PFSK-1 (cell line): ENCODE measurements around the gene CHPF2.

Experiments
- FOXP2 ChIP-seq: optimal IDR thresholded peaks from 2 replicates; pipeline ENCODE3; 2011; ENCODE audit warnings: borderline replicate concordance, control low read depth, inconsistent platforms; ENCODE audit not compliant: insufficient read depth; ENCODE audit errors: extremely low read length, extremely low read depth
- POLR2AphosphoS5 ChIP-seq: IDR thresholded peaks from 2 replicates; pipeline ENCODE4 v1.6.1; 2012; ENCODE audit warnings: low read depth, mild to moderate bottlenecking, control low read depth, low read length, moderate library complexity
- SIN3A ChIP-seq: IDR thresholded peaks from 2 replicates; pipeline ENCODE4 v1.6.1; 2012; ENCODE audit warnings: mild to moderate bottlenecking, low read length, moderate library complexity, borderline replicate concordance; ENCODE audit not compliant: insufficient read depth
- TAF1 ChIP-seq: IDR thresholded peaks from 2 replicates; pipeline ENCODE4 v1.6.1; 2012; ENCODE audit warnings: low read length, control low read depth, borderline replicate concordance; ENCODE audit not compliant: insufficient read depth
- TF ChIP-seq, protein P1 (sequence below), 2 experiments: IDR thresholded peaks; 2 replicates each; pipeline versions ENCODE4 v1.6.1 to v1.8.0; 2011 to 2012; ENCODE audit warnings: low read depth in 2 of 2, low read length in 2 of 2, control low read depth in 1 of 2, inconsistent platforms in 1 of 2, mild to moderate bottlenecking in 1 of 2, moderate library complexity in 1 of 2; ENCODE audit not compliant: insufficient read depth in 1 of 2

CHPF2 gene

DNA sequence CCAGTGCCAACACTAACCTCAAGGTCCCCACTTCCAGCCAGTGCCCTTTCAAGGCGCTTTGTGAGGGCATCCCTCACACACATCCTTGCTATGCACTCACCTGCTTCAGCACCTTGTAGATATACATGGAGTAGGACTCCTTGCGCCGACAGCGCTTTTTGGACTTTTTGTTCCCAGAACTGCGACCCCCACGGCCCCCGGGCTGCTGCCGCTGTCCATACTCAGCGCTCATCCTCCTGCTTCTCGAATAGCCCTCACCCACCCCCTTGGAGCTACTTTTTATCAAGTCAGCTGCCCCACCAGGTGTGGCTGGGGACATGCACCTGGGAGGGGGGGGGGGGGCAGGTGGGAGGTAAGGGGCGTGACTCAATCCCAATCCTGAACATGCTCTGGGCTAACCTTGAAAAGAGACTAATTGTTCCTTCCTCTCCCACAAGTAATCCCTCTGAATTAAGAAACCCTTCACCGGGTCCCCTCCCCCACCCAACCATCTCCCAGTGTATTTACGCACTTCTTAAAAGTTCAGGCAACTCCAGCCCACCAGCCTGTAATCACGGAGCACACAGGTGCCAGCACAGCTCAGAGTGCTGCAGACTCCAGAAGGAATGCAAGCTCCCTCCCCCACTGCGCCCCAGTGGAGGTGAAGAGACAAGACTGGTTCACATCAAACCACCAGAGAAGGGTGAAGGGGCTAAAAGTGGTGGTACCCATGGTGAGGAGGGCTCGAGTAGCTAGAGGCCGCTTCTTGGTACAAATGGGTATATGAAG lies 22.0 kb upstream of the CHPF2 start, which contains the start of gene H2BK1:
TSS of gene H2BK1 (minus strand) at position 402 of the 768 bp plus-strand sequence. CDS start at position 232, 170 bp downstream.
- TF ChIP-seq SIN3A (no peak), TAF1 (no peak), FOXP2 (no peak), POLR2AphosphoS5 (no peak)
- TF ChIP-seq, protein P1, sequence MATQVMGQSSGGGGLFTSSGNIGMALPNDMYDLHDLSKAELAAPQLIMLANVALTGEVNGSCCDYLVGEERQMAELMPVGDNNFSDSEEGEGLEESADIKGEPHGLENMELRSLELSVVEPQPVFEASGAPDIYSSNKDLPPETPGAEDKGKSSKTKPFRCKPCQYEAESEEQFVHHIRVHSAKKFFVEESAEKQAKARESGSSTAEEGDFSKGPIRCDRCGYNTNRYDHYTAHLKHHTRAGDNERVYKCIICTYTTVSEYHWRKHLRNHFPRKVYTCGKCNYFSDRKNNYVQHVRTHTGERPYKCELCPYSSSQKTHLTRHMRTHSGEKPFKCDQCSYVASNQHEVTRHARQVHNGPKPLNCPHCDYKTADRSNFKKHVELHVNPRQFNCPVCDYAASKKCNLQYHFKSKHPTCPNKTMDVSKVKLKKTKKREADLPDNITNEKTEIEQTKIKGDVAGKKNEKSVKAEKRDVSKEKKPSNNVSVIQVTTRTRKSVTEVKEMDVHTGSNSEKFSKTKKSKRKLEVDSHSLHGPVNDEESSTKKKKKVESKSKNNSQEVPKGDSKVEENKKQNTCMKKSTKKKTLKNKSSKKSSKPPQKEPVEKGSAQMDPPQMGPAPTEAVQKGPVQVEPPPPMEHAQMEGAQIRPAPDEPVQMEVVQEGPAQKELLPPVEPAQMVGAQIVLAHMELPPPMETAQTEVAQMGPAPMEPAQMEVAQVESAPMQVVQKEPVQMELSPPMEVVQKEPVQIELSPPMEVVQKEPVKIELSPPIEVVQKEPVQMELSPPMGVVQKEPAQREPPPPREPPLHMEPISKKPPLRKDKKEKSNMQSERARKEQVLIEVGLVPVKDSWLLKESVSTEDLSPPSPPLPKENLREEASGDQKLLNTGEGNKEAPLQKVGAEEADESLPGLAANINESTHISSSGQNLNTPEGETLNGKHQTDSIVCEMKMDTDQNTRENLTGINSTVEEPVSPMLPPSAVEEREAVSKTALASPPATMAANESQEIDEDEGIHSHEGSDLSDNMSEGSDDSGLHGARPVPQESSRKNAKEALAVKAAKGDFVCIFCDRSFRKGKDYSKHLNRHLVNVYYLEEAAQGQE (IDR thresholded peaks at IDR 0.05; ENCODE audit: insufficient read depth in 1 of 2, low read depth in 2 of 2, low read length in 2 of 2): no peak

DNA sequence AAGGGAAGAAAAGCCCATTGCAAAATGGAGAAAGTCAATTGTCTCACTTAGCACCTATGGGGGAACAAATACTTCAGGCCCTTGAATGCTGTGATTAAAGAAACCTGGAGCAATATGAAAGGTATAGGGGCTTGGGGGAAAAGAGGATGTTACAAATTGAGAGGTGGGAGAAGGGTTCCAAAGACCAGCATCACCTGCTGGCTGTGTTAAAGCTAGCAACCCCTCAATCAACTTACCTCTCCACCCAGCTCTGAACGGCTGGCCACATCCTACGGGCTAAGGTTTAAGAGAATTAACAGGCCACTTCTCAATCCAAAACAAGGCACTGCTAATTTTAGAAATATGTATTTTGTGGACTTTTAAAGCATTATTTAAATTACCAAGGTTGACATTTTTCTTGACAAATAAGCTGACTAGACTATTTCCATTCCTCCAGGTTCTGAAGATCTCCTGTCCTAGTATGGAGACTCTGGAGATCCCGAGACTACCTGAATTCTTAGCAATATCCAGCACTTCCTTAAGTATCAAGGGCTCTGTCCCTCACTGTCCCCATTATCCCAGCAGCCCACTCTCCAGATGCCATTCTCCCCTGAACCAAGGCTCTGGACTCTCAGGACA lies 21.0 kb upstream of the CHPF2 start:
- no peak for TF ChIP-seq FOXP2
- no peak for TF ChIP-seq SIN3A
- TF ChIP-seq, protein P1 (IDR thresholded peaks at IDR 0.05; ENCODE audit: insufficient read depth in 1 of 2, low read depth in 2 of 2, low read length in 2 of 2): no peak
- peak; percentile 8; the same call in 1 of the 2 replicates for TF ChIP-seq POLR2AphosphoS5
- TF ChIP-seq TAF1: no peak

DNA sequence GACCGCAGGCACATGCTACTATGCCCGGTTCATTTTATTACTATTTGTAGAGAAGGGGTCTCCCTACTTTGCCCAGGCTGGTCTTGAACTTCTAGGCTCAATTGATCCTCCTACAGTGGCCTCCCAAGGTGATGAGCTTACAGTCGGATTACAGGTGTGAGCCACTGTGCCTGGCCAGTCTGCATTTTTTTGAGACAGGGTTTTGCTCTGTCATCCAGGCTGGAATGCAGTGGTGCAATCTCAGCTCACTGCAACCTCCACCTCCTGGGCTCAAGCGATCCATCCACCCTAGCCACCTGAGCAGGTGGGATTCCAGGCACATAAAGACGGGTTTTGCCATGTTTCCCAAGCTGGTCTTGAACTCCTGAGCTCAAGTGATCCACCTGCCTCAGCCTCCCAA lies 19.7 kb upstream of the CHPF2 start:
- no peak for TF ChIP-seq FOXP2
- no peak for TF ChIP-seq POLR2AphosphoS5
- TF ChIP-seq, protein P1 (IDR thresholded peaks at IDR 0.05; ENCODE audit: insufficient read depth in 1 of 2, low read depth in 2 of 2, low read length in 2 of 2): no peak
- TF ChIP-seq TAF1: no peak
- no peak for TF ChIP-seq SIN3A

DNA sequence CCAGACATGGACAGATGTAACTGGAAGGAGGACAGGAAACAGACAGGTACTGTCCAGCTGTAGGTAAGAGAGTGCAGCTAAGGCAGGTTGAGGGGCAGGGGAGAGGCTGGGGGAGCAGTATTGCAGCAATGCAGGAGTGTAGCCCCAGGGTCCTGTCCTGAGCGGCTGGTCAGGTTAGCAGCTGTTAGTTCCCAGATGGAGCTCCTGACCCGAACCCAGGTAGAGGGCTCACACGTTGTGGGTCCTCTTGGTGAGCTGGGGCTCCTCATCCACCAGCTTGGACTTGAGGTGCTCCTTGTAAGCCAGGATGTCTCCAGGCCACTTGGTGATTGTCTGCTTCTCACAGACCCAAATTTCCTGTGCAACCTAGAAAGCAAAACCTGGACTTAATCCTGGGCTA lies 18.5 kb upstream of the CHPF2 start:
- TF ChIP-seq, protein P1 (IDR thresholded peaks at IDR 0.05; ENCODE audit: insufficient read depth in 1 of 2, low read depth in 2 of 2, low read length in 2 of 2): no peak
- TF ChIP-seq TAF1 (no peak), POLR2AphosphoS5 (no peak)

DNA sequence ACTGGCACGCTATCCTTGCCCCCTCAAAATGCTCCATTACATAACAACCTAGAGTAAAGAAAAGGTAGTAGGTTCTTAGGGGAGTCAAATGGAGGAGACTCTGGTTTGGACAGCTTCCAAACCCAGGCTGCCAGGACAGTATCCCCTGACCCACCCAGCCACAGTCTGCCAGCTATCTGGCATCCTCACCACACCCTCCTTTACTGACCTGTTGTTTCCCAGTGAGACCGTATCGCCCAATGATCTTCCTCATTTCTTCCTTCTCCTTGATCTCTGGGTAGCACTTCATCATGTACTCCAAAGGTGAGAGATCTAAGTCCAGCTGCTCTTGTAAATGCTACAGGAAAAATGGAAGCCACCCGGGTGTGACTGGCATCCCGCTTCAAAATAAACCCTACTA lies 16.9 kb upstream of the CHPF2 start:
- TF ChIP-seq TAF1 (no peak), SIN3A (no peak), POLR2AphosphoS5 (no peak), FOXP2 (no peak)
- TF ChIP-seq, protein P1 (IDR thresholded peaks at IDR 0.05; ENCODE audit: insufficient read depth in 1 of 2, low read depth in 2 of 2, low read length in 2 of 2): no peak
